ENCODE data around the gene UPF1.

UPF1 gene

GRCh38 chr19:18869781-18870530 lies 38.2 kb downstream of the UPF1 start:
- DNase-seq (ENCODE audit: insufficient read length) (no peak), FAIRE-seq (no peak)
- TF ChIP-seq POLR2AphosphoS5 (IDR thresholded peaks at IDR 0.05; ENCODE audit: low read depth, low read length) (no peak), TAF1 (IDR thresholded peaks at IDR 0.05; ENCODE audit: borderline replicate concordance, low read depth, low read length) (no peak), POLR2A (IDR thresholded peaks at IDR 0.05; ENCODE audit: low read depth, low read length) (no peak)

GRCh38 chr19:18870531-18871172 lies 38.9 kb downstream of the UPF1 start:
- TF ChIP-seq POLR2AphosphoS5 (IDR thresholded peaks at IDR 0.05; ENCODE audit: low read depth, low read length) (no peak), TAF1 (IDR thresholded peaks at IDR 0.05; ENCODE audit: borderline replicate concordance, low read depth, low read length) (no peak), POLR2A (IDR thresholded peaks at IDR 0.05; ENCODE audit: low read depth, low read length) (no peak)

GRCh38 chr19:18871543-18871942 lies 39.8 kb downstream of the UPF1 start:
- DNase-seq (ENCODE audit: insufficient read length) (no peak), FAIRE-seq (no peak)
- TF ChIP-seq POLR2AphosphoS5 (IDR thresholded peaks at IDR 0.05; ENCODE audit: low read depth, low read length) (no peak), TAF1 (IDR thresholded peaks at IDR 0.05; ENCODE audit: borderline replicate concordance, low read depth, low read length) (no peak), POLR2A (IDR thresholded peaks at IDR 0.05; ENCODE audit: low read depth, low read length) (no peak)

More at GRCh38 chr19:18870531-18871172, 38.9 kb downstream of the UPF1 start:
- DNase-seq (ENCODE audit: insufficient read length), result no peak
- no peak for FAIRE-seq

GRCh38 chr19:18875726-18876125 lies 44.0 kb downstream of the UPF1 start:
- FAIRE-seq (no peak), DNase-seq (ENCODE audit: insufficient read length) (no peak)
- no peak for TF ChIP-seq POLR2A (IDR thresholded peaks at IDR 0.05; ENCODE audit: low read depth, low read length)
- TF ChIP-seq TAF1 (IDR thresholded peaks at IDR 0.05; ENCODE audit: borderline replicate concordance, low read depth, low read length), result no peak

- no peak for TF ChIP-seq POLR2AphosphoS5 (IDR thresholded peaks at IDR 0.05; ENCODE audit: low read depth, low read length)
- TF ChIP-seq POLR2A (IDR thresholded peaks at IDR 0.05; ENCODE audit: low read depth, low read length), result no peak
- TF ChIP-seq TAF1 (IDR thresholded peaks at IDR 0.05; ENCODE audit: borderline replicate concordance, low read depth, low read length), result no peak
- no peak for FAIRE-seq
- no peak for DNase-seq (ENCODE audit: insufficient read length)
Observed at GRCh38 chr19:18876865-18877264, 45.1 kb downstream of the UPF1 start.

GRCh38 chr19:18878058-18878797 lies 46.5 kb downstream of the UPF1 start:
- no peak for DNase-seq (ENCODE audit: insufficient read length)
- no peak for FAIRE-seq
- TF ChIP-seq POLR2A (IDR thresholded peaks at IDR 0.05; ENCODE audit: low read depth, low read length), result no peak
- no peak for TF ChIP-seq POLR2AphosphoS5 (IDR thresholded peaks at IDR 0.05; ENCODE audit: low read depth, low read length)
- TF ChIP-seq TAF1 (IDR thresholded peaks at IDR 0.05; ENCODE audit: borderline replicate concordance, low read depth, low read length), result no peak

- no peak for DNase-seq (ENCODE audit: insufficient read length)
- TF ChIP-seq POLR2A (IDR thresholded peaks at IDR 0.05; ENCODE audit: low read depth, low read length) (no peak), POLR2AphosphoS5 (IDR thresholded peaks at IDR 0.05; ENCODE audit: low read depth, low read length) (no peak), TAF1 (IDR thresholded peaks at IDR 0.05; ENCODE audit: borderline replicate concordance, low read depth, low read length) (no peak)
- FAIRE-seq, result no peak
Observed at GRCh38 chr19:18878858-18879578, 47.3 kb downstream of the UPF1 start.

- no peak for TF ChIP-seq TAF1 (IDR thresholded peaks at IDR 0.05; ENCODE audit: borderline replicate concordance, low read depth, low read length)
- TF ChIP-seq POLR2A (IDR thresholded peaks at IDR 0.05; ENCODE audit: low read depth, low read length), result no peak
- no peak for TF ChIP-seq POLR2AphosphoS5 (IDR thresholded peaks at IDR 0.05; ENCODE audit: low read depth, low read length)
- FAIRE-seq (peak; percentile 17), DNase-seq (ENCODE audit: insufficient read length) (no peak)
Observed at GRCh38 chr19:18879579-18880373, 48.0 kb downstream of the UPF1 start.

- no peak for DNase-seq (ENCODE audit: insufficient read length)
- no peak for FAIRE-seq
- TF ChIP-seq TAF1 (IDR thresholded peaks at IDR 0.05; ENCODE audit: borderline replicate concordance, low read depth, low read length), result no peak
- TF ChIP-seq POLR2AphosphoS5 (IDR thresholded peaks at IDR 0.05; ENCODE audit: low read depth, low read length), result no peak
- no peak for TF ChIP-seq POLR2A (IDR thresholded peaks at IDR 0.05; ENCODE audit: low read depth, low read length)
Observed at GRCh38 chr19:18881491-18881890, 49.7 kb downstream of the UPF1 start.

- no peak for TF ChIP-seq TAF1 (IDR thresholded peaks at IDR 0.05; ENCODE audit: borderline replicate concordance, low read depth, low read length)
- no peak for TF ChIP-seq POLR2AphosphoS5 (IDR thresholded peaks at IDR 0.05; ENCODE audit: low read depth, low read length)
- TF ChIP-seq POLR2A (IDR thresholded peaks at IDR 0.05; ENCODE audit: low read depth, low read length), result no peak
- no peak for DNase-seq (ENCODE audit: insufficient read length)
- no peak for FAIRE-seq
Observed at GRCh38 chr19:18883526-18884304, 52.0 kb downstream of the UPF1 start.
